Stimulated activated CD4-positive, alpha-beta T cell treated with anti-CD3 and anti-CD28 coated beads, Interleukin-2, amount 100 ng/mL, for 48 hours (primary cell): ENCODE data around the gene ZNF688.
"Not testable (repeated sequence)": the region's sequence is repeated elsewhere in the genome, so short reads cannot be mapped to it uniquely, and the experiment has no call there.

Source experiments
- DNase-seq, 2 donors: peaks; one replicate each; pipeline ENCODE4 v3.0.0-alpha.2; 2020

ZNF688 gene

DNA sequence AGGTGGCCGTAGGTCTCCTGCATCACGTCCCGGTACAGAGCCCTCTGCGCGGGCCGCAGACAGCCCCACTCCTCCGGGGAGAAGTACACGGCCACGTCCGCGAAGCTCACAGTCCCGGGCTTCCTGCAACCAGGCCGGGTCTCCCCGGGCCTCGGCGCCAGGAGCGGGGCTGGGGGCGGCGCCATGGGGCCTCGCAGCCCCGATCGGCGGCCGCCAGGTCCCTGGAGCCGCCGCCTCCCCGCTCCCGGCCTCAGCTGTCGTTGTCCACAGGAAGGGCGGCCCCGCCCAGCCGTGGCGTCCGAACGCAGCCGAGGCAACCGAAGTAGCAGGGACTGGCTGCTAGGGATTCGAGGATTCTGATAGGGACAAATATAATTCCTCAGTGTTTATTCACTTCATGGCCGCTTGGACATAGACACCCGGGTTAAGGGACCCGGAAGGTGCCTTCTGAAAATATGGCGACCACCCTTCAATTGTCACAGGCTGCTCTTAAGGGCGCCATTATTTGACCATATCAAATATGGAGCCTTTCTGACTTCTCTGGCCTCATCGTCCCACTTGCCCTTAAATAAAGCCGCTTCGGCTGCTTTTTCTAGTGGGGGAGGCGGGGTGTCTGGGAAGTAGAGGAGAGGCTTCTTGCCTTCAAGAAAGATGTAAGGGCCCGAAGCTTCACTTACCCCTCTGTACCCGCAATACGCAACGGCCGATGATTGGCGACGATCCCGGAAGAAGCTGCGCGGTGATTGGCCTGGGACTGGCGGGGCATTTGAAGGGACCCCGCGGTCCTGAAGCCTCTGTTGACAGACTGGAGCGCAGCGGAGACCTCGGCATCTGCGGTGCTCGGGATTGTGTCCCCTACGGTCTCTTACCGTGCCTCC, at the start of gene ZNF688:
ZNF688 (minus strand) TSS at position 270 of the 878 bp plus-strand sequence; CDS start at position 185, 85 bp downstream.
- DNase-seq = peak; percentile 84 to 85

DNA sequence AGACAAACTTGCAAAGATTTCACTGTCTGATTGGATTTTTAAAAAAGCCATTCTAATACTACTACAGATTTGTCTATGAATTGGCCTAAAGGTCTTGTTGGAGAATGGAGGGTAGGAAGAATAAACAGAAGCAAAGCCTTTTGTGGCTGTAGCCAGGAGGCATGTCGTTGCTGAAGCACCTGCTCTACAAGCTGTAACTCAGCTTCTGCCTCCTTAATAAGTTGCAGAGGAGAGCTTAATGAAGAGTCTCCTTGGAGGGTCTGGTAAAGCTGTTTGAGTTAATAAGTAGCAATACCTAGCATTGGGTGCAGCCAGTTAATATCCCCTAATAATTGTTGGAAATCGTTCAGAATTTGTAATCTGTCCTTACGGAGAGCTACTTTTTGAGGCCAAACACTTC, 48.7 kb upstream of the ZNF688 start:
- DNase-seq = no peak

DNA sequence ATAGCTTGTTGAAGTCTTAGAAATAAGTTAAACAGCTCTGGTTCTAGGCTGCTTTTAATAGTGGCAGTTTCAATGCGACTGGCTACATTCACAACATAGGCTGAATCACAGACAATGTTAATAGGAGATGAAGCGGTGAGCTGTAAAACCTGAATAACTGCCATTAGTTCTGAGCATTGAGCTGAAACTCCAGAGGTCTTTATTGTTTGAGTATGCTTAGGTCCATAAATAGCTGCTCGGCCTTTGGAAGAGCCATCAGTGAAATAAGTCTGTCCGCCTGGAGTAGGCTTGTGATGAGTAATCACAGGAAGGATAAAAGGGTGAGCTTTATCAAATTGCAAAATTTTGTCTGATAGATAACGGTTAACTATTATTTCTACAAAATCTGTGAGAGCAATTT, 48.1 kb upstream of the ZNF688 start:
- DNase-seq = no peak

DNA sequence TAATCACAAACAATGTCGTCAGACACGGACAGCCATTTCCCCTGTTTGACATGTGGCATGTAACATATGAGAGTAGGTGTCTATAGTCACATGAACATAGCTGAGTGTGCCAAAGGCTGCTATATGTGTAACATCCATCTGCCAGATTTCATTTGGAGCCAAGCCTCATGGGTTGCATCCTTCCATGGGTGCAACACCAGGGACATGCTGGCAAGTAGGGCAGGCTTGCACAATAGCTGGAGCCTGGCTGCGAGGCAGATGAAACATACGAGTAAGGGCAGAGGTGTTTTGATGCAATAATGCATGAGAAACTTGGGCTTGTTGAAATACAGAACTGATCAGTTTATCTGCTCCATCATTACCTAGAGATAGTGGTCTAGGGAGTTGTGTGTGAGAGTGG, 47.7 kb upstream of the ZNF688 start:
- no peak for DNase-seq

DNA sequence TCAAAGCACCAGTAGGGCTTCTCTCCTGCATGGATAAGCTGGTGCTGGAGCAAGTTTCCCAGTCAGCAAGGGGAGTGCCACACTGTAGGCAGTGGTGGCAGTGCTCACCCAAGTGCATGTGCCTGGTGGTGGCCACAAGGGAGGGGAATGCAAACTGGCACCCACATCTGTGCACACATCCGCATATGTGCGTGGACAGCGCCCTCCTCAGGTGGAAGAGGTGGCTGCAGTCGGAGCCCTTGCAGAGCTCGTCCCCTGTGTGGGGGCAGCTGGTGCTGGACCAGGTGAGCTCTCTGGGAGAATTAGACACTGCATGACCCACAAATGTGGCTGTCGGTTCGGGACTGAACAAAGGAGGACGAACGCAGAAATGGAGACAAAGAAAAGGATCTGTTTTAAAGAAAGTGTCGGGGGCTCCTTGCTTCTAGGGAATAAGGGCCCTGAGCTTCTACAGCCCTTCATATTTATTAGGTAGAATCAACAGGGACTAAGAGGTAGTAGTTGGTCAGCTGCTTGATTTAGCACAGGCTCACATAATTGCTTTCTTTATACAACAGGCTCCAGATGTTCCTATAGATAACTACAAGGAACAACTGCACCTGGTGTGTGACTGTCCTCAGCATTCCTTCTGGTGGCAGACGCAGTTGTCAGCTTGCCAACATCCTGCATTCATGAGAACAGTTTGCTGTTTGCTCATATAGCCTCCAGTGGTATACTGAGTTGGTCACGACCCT, 44.0 kb upstream of the ZNF688 start:
- peak; percentile 82 to 83 for DNase-seq

DNA sequence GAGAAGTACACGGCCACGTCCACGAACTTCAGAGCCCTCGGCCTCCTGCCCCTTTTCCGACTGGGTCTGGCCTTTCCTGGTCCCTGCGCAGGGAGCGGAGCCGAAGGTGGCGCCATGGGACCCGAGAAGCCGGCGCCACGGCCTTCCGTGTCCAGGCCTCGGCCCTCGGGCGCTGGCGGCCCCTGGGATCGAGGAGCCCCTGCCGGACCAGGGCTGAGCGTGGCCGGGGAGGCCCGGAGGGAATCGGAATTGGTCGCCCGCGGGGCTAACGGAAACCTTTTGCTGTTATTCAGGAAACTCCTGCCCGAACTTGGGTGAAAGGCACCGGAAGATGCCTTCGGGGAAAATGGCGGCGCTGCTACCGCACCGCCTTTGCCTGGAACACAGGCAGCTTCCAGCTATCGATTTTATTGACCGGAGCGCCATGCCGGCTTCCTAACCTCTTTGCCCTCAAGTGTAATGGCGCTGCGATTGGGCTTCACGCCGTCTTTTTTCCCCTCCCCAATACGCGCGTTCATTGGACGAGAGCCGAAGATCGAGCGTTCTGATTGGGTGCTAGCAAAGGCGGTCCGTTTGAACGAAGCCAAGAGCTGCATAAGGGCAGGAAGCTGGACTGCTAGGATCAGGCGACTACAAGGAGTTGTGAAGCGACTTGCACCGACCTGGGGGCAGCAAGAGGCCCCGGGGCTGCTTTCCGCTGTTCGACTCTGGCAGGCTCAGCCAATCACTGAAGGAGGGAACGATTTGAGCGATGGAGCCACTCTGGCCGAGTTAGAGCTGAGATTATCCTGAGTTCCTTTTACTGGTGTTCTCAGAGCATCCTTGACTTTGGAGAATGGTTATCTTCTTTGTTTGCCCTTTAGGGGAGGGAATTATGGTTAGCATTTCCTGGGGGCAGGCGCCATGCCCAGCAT, 38.7 kb upstream of the ZNF688 start, which contains the start of gene ZNF689:
ZNF689 (minus strand) TSS at position 464 of the 914 bp plus-strand sequence; CDS start at position 116, 348 bp downstream.
- DNase-seq = peak; percentile 90 to 95

DNA sequence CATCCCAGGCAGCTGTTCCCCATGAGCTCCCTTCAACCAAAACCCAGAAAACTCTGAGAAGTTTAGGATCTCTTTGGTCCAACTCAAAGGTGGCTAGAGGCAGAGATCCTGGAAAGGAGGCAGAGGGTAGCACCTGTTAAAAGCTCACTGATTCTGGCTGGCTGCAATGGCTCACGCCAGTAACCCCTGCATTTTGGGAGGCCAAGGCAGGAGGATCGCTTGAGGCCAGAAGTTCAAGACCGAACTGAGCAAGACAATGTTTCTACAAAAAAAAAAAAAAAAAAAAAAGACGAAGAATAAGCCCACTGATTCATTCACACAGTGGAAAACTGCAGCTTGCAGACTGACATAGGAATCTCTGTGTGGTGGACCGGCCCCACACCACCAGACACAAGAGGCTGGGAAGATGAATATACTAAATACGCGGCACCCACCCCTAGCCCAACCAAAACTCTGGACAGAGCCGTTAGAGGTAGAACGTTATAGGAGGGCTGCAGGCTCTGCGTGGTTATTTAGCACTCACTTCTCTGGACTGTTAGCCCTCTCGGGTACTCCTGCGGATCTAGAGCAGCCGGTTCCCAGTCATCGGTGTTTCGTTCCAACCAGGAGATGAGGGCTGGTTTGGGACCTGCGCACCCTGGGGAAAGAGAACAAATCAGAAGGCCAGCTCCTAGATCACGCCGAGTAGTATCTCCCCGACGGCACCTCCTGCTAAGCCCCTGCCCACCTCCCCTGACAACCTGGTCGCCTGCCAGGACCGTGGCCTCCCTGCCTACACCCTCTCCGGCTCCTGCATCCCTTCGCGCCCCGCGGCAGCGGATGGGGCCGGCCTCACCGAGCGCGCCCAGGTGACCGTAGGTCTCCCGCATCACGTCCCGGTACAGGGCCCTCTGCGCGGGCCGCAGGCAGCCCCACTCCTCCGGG, 37.8 kb upstream of the ZNF688 start:
- DNase-seq = peak; percentile 35 to 41

DNA sequence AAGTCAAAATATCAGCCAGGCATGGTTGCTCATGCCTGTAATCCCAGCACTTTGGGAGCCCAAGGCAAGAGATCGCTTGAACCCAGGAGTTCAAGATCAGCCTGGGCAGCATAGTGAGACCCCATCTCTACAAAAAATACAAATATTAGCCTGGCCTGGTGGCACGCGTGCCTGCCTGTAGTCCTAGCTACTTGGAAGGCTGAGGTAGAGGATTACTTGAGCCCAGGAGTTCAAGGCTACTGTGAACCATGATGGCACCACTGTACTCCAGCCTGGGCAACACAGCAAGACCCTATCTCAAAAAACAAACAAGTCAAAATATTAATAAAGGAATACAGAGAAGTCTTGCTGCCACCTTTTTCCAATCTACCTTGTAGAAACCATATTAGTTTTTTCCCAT, 34.5 kb upstream of the ZNF688 start:
- no peak for DNase-seq

DNA sequence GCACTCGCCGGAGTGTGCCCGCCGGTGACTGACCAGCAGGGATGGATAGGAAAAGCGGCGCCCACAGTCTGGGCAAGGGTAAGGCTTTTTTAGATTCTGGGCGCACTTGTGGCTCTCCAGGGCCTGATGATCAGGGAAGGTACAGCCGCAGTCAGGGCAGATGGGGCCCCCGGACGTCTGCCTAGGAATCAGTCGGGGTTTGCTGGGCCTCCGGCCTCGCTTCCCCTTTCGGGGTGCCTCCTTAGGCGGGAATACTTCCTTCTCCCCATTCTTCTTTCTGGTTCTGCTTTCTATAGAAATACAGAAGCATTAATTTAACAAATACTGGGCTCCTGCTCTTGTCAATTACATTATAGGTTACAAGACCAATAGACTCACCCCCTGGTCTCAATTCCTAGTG, 33.6 kb upstream of the ZNF688 start:
- DNase-seq = no peak

DNA sequence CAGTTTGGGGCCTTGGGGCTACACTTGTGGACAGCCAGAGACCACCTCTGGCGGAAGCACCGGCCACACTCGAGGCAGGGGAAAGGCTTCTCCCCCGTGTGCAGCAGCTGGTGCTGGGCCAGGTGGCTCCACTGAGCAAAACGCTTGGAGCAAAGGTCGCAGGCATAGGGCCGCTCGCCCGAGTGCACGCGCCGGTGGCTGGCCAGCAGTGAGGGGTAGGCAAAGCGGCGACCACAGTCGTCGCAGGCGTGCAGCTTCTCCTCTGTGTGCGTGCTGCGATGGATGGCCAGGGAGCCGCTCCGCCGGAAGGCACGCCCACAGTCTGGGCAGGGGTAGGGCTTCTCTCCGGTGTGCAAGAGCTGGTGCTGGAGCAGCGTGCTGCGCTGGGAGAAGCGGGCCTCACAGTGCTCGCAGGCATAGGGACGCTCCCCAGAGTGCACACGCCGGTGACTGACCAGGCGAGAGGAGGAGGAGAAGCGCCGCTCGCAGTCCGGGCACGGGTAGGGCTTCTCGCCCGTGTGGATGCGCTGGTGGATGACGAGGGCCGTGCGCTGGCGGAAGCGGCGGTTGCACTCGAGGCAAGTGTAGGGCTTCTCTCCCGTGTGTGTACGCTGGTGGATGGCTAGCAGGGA, 32.9 kb upstream of the ZNF688 start:
- DNase-seq = no peak

DNA sequence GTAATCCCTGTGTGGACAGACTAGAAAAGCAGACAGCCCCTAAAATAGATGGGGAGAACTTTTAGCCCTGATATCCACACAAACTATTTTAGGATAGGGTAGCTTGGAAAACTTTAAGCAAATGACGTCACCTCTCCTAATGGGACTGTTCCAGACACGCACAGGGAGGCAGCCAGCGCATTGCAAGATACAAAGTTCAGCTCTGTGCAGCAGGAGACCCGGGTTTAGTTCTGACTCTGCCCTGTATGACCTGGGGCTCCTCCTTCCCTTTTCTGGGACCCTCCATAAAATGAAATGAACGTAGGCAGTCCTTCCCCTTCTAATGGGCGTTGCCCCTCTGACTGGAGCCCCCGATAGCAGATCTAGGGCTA, 32.4 kb upstream of the ZNF688 start:
- no peak for DNase-seq

DNA sequence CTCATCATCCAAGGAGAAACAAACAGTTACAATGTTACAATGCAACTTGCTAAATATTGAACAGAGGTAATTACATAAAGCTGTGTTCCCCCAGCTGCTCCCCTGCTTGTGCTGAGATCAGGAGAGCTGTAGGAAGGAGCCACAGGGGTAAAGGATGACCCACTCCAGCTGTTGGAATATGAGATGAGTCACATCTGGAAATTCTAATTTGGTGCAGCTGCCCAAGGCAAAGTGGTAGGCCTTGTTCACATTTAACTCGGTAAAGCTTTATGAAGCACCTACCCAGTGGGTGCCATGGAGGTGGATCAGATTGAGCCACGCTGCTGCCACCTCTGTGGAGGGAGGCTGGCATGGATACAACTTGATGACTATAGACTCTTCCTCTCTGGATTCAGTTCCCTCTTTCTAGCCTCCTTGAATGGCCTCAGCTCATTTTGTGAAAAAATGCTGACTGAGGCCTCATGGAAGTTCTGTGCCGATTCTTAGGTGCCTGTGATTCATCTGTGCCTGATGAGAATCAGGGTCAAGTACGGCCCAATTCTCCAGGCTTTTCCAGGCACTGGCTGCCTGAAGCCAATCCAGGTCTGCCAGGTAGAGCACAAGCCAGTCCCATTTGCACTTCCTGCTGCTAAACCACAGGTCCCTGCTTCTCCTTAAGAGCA, 31.2 kb upstream of the ZNF688 start:
- DNase-seq = no peak

DNA sequence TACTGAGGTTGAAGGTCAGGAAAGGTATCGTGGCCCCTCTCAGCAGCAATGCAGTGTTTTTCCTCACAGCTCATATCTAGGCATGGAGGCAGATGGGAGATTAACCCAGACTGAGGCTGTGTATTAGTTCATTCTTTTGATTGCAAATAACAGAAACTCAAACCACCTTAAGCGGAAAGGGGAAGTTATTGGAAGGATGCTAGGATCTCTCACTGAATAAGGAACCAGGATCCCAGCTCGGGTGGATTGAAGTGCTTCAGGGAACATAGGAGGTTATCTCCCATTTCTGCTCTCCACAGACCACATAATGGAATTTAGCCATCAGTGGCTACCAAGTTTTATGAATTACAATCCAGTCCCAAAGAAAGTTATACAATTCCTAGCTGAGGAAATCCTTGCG, 30.5 kb upstream of the ZNF688 start:
- no peak for DNase-seq

DNA sequence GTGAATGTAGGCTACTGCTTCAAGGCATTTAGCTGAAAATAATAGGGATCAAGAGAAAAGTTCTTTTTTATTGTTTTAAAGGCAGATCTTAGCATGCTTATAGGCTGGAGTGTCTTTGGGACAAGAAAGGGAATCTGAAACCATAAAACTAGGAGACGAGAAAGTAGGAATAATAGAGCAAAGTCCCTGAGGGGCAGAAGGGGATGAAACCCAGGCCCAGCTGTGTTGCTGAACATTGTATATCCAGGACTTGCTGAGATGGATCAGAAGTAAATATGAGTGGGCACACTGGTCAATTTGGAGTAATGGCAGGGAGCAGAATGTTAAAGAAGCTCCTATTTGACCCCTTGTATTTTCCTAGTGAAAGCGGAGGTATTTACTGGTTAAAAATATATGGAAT, 29.4 kb upstream of the ZNF688 start:
- no peak for DNase-seq

DNA sequence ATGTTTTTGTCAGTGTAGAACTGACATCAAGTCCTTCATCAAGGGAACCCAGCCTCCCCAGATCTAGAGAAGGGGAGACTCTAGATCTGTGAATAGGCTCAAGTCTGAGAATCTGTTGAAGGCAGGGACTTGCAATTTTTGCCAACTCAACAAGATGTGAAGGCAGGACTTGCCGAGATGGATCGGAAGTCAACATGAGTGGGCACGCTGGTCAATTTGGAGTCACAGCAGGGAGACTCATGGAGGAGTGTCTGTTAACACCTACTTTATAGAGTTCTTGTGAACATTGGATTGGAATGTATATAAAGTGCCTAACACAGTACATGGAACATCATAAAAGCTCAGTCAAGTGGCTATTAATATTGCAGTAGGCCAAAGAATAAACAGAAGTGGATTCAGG, 28.7 kb upstream of the ZNF688 start:
- DNase-seq = no peak

DNA sequence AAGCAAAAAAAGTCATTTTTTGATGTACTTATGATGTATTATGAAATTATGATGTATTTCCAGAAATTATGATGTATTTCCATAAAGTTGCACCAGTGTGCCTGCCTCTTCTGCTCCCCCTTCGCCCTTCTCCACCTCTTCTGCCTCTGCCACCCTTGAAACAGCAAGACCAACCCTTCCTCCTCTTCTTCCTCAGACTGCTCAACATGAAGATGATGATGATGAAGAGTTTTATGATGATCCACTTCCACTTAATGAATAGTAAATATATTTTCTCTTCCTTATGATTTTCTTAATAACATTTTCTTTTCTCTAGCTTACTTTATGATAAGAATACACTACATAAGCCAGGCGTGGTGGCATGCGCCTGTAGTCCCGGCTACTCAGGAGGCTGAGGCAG, 21.4 kb upstream of the ZNF688 start:
- DNase-seq = no peak

DNA sequence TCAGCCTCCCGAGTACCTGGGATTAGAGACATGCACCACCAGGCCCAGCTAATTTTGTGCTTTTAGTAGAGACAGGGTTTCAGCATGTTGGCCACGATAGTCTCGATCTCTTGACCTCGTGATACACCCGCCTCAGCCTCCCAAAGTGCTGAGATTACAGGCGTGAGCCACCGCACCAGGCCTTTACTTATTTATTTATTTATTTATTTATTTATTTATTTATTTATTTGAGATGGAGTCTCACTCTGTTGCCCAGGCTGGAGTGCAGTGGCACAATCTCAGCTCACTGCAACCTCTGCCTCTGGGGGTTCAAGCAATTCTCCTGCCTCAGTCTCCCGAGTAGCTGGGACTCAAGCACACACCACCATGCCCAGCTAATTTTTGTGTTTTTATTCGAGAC, 19.4 kb upstream of the ZNF688 start:
- DNase-seq = not testable (repeated sequence)

DNA sequence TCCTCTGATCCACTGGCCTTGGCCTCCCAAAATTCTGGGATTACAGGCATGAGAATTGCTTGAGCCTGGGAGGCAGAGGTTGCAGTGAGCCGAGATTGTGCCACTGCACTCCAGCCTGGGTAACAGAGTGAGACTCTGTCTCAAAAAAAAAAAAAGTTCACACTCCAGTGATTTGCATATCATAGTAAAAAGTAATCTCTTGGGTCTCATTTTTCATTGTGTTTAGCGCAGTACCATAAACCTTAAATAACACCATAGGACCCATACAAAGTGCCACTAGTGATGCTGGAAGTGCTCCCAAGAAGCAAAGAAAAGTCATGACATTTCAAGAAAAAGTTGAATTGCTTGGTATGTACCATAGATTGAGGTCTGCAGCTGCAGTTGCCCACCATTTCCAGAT, 18.1 kb upstream of the ZNF688 start:
- not testable (repeated sequence) for DNase-seq

DNA sequence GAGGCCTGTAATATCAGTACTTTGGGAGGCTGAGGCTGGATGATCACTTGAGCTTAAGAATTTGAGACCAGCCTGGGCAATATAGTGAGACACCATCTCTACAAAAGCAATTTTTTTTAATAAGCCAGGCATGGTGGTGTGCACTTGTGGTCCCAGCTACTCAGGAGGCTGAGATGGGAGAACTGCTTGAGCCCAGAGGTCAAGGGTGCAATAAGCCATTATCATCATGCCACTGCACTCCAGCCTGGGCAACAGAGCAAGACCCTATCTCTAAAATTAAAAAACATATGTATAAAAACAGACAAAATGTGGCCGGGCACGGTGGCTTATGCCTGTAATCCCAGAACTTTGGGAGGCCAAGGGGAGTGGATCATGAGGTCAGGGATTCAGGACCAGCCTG, 17.1 kb upstream of the ZNF688 start:
- no peak for DNase-seq

DNA sequence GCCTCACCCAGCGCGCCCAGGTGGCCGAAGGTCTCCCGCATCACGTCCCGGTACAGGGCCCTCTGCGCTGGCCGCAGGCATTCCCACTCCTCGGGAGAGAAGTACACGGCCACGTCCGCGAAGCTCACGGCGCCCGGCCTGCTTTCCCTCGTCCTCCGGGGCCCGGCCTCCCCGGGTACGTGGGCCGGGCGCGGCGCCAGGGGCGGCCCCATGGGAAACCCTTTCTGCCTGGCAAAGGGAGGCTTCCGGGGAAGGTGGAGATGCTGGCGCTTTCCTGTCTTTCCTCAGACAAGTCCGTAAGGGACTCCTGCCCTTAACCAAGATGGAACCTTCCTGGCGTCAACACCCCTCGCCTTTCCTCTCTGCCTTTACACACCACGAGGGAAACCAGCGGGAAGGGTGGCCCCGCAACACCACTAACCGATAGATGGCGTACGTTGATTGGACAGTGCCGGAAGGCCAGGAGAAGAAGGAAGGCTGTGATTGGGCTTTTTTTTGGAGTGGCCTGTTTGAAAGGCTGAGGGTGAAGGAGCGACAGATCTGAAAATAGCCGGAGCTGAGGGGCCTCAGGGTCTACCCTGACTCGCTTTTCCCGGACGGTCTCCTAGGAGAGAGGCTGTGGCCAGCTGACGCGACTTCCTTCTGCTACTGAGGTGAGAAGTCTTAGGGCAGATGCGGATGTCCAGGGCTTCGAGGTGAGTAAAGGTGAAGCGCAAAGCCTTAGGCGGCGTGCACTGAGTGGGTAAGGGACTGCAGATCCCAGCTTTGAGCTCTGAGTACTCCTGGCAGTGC, 14.1 kb upstream of the ZNF688 start, which contains the start of gene ZNF785:
ZNF785 (minus strand) TSS at position 298 of the 792 bp plus-strand sequence; CDS start at position 212, 86 bp downstream.
- peak; percentile 82 to 87 for DNase-seq
